PC-9 (cell line): ENCODE measurements around the gene NPM3.

Experiments used
- CTCF ChIP-seq: fragments of 200-600 bp; sonication (generic); conservative IDR thresholded peaks from 2 replicates; pipeline ENCODE4 v1.6.1; 2017; ENCODE audit warnings: mixed run types, antibody characterized with exemption, mild to moderate bottlenecking, moderate library complexity
- EZH2 ChIP-seq: fragments of 200-600 bp; sonication (generic); IDR thresholded peaks from 2 replicates; pipeline ENCODE4 v1.8.0; 2017; ENCODE audit warnings: antibody characterized with exemption, low read depth

- TF ChIP-seq CTCF (no peak), EZH2 (no peak)
Measured at GRCh38 chr10:101830322-101831168, 47.3 kb upstream of the NPM3 start.
